SK-N-SH (cell line): Measurements from ENCODE around the gene CDC6. TPM values are rescaled to one million over a fixed set of nuclear protein-coding genes. Genes with fewer than 3 reads are reported as not detected.
A peak's percentile ranks its signal among the peaks of the same experiment; 100 is the strongest.

Source experiments
- CTCF ChIA-PET: fragments of 300-600, 350-600 bp; formaldehyde crosslinking; extraction: SDS; loops from one replicate; lab custom pipeline; 2021; lab: Yijun Ruan, JAX
- POLR2A ChIA-PET: fragments of 350-600 bp; sonication (Branson Sonifier 250); formaldehyde crosslinking; extraction: SDS; loops from one replicate; lab custom pipeline; 2020; ENCODE audit warnings: antibody characterized with exemption, inconsistent platforms; lab: Yijun Ruan, JAX
- DNase-seq: peaks from one replicate; pipeline ENCODE4 v3.0.0; 2012
- H2AFZ ChIP-seq: fragments of 200-600 bp; sonication (generic); 2 replicates; pipeline ENCODE4 v1.8.1; 2016; ENCODE audit warnings: antibody characterized with exemption, mild to moderate bottlenecking, low read depth
- H3F3A ChIP-seq: fragments of 200-600 bp; sonication (generic); replicated peaks from 2 replicates; pipeline ENCODE3; 2016; ENCODE audit warnings: antibody characterized with exemption, mild to moderate bottlenecking; ENCODE audit not compliant: insufficient read depth
- H3K27ac ChIP-seq, 2 experiments: fragments of 200-500 bp in 1 of 2; fragments of 200-600 bp in 1 of 2; sonication (Bioruptor generic) in 1 of 2; sonication (generic), shearing (Covaris generic) in 1 of 2; 2 replicates each; pipeline versions ENCODE4 v1.5.1 to v1.6.1; 2014 to 2016; ENCODE audit warnings: low read depth in 2 of 2, inconsistent platforms in 1 of 2, low read length in 1 of 2, mild to moderate bottlenecking in 1 of 2, mixed read lengths in 1 of 2
- H3K27me3 ChIP-seq: fragments of 200-600 bp; sonication (generic), shearing (Covaris generic); 2 replicates; pipeline ENCODE4 v1.6.1; 2016; ENCODE audit warnings: mixed run types; ENCODE audit not compliant: insufficient read depth
- H3K36me3 ChIP-seq, 2 experiments: fragments of 200-500 bp in 1 of 2; fragments of 200-600 bp in 1 of 2; sonication (Bioruptor generic) in 1 of 2; sonication (generic) in 1 of 2; replicated peaks in 1 of 2; 2 replicates each; pipeline versions ENCODE3 to v1.5.1; 2014 to 2016; ENCODE audit warnings: low read length in 1 of 2, mild to moderate bottlenecking in 1 of 2; ENCODE audit not compliant: insufficient read depth in 2 of 2, control insufficient read depth in 1 of 2
- H3K4me1 ChIP-seq, 2 experiments: fragments of 200-500 bp in 1 of 2; fragments of 200-600 bp in 1 of 2; sonication (Bioruptor generic) in 1 of 2; sonication (generic), shearing (Covaris generic) in 1 of 2; 2 replicates each; pipeline versions ENCODE4 v1.5.1 to v1.6.1; 2014 to 2016; ENCODE audit warnings: low read depth in 1 of 2, low read length in 1 of 2, mixed run types in 1 of 2; ENCODE audit not compliant: insufficient read depth in 2 of 2, control insufficient read depth in 1 of 2
- H3K4me2 ChIP-seq: fragments of 200-600 bp; sonication (generic), shearing (Covaris generic); 2 replicates; pipeline ENCODE4 v1.6.1; 2017; ENCODE audit warnings: mixed run types
- H3K4me3 ChIP-seq, 2 experiments: fragments of 200-500 bp in 1 of 2; fragments of 200-600 bp in 1 of 2; sonication (Bioruptor generic) in 1 of 2; sonication (generic), shearing (Covaris generic) in 1 of 2; 2 replicates each; pipeline versions ENCODE4 v1.5.1 to v1.8.1; 2014 to 2016; ENCODE audit warnings: low read depth in 2 of 2, inconsistent platforms in 1 of 2, low read length in 1 of 2, mild to moderate bottlenecking in 1 of 2, mixed read lengths in 1 of 2, moderate library complexity in 1 of 2
- H3K79me2 ChIP-seq: fragments of 200-600 bp; sonication (generic); 2 replicates; pipeline ENCODE4 v1.8.1; 2017; ENCODE audit warnings: mild to moderate bottlenecking; ENCODE audit not compliant: insufficient read depth
- H3K9ac ChIP-seq: fragments of 200-600 bp; sonication (generic); 2 replicates; pipeline ENCODE4 v1.6.1; 2017; ENCODE audit warnings: mixed run types
- H3K9me2 ChIP-seq: fragments of 200-600 bp; sonication (generic); 2 replicates; pipeline ENCODE4 v1.6.1; 2017; ENCODE audit warnings: mixed run types
- H3K9me3 ChIP-seq: fragments of 200-600 bp; sonication (generic); 2 replicates; pipeline ENCODE4 v1.6.1; 2017; ENCODE audit warnings: mixed run types, mild to moderate bottlenecking, moderate library complexity
- H4K20me1 ChIP-seq: fragments of 200-600 bp; sonication (generic); 2 replicates; pipeline ENCODE4 v1.6.1; 2017; ENCODE audit warnings: mild to moderate bottlenecking, mixed run types; ENCODE audit not compliant: insufficient read depth
- EZH2phosphoT487 ChIP-seq: fragments of 200-600 bp; sonication (generic); IDR thresholded peaks from 2 replicates; pipeline ENCODE4 v1.6.1; 2017; ENCODE audit warnings: low read depth, mixed run types, mild to moderate bottlenecking, antibody characterized with exemption, moderate library complexity, borderline replicate concordance
- FOXJ3 ChIP-seq: sonication (generic); formaldehyde crosslinking; IDR thresholded peaks from 2 replicates; pipeline ENCODE4 v1.5.1; 2020; ENCODE audit warnings: mild to moderate bottlenecking, missing genetic modification reagents
- GABPA ChIP-seq: IDR thresholded peaks from 2 replicates; pipeline ENCODE4 v1.4.0; 2012; ENCODE audit warnings: low read depth, mild to moderate bottlenecking
- GATA2 ChIP-seq: sonication (generic); formaldehyde crosslinking; IDR thresholded peaks from 2 replicates; pipeline ENCODE4 v1.5.0; 2020; ENCODE audit warnings: mild to moderate bottlenecking, missing genetic modification reagents
- JUND ChIP-seq: IDR thresholded peaks from 2 replicates; pipeline ENCODE4 v1.4.0; 2012
- MEF2A ChIP-seq: IDR thresholded peaks from 2 replicates; pipeline ENCODE4 v1.4.0; 2012; ENCODE audit warnings: low read depth, borderline replicate concordance
- MXI1 ChIP-seq: IDR thresholded peaks from 2 replicates; pipeline ENCODE4 v1.6.1; 2012; ENCODE audit warnings: mild to moderate bottlenecking, low read depth, low read length, improper control_type of control experiment
- RAD21 ChIP-seq: IDR thresholded peaks from 2 replicates; pipeline ENCODE4 v1.6.1; 2012; ENCODE audit warnings: mild to moderate bottlenecking, low read length
- RCOR1 ChIP-seq: fragments of 150-350 bp; IDR thresholded peaks from 2 replicates; pipeline ENCODE4 v1.6.1; 2017; ENCODE audit warnings: antibody characterized with exemption, low read length
- SIN3A ChIP-seq: IDR thresholded peaks from 2 replicates; pipeline ENCODE4 v1.6.1; 2012; ENCODE audit warnings: low read depth, mild to moderate bottlenecking, low read length, moderate library complexity, borderline replicate concordance
- SMC3 ChIP-seq: IDR thresholded peaks from 2 replicates; pipeline ENCODE4 v1.6.1; 2012; ENCODE audit warnings: low read depth, low read length, improper control_type of control experiment
- TAF1 ChIP-seq: IDR thresholded peaks from 2 replicates; pipeline ENCODE4 v1.6.1; 2012; ENCODE audit warnings: low read depth, mild to moderate bottlenecking, low read length, moderate library complexity, borderline replicate concordance
- TCF12 ChIP-seq: IDR thresholded peaks from 2 replicates; pipeline ENCODE4 v1.4.0; 2012
- TEAD4 ChIP-seq: IDR thresholded peaks from 2 replicates; pipeline ENCODE4 v1.4.0; 2012; ENCODE audit warnings: mild to moderate bottlenecking, borderline replicate concordance; ENCODE audit not compliant: insufficient read depth
- USF1 ChIP-seq: IDR thresholded peaks from 2 replicates; pipeline ENCODE4 v1.4.0; 2012; ENCODE audit warnings: low read depth, borderline replicate concordance
- USF2 ChIP-seq: fragments of 150-350 bp; IDR thresholded peaks from 2 replicates; pipeline ENCODE4 v1.6.1; 2017; ENCODE audit warnings: antibody characterized with exemption, low read length, low read depth, borderline replicate concordance
- WGBS: methylation state at CpG from one replicate; pipeline ENCODE4 v1.1.6; 2017; ENCODE audit warnings: low lambda C conversion rate; 5-methylcytosine and 5-hydroxymethylcytosine counted together
- polyA plus RNA-seq, 3 experiments: library from polyadenylated mRNA; depleted of rRNA; stranded (reverse); fragments of >200 nt; gene quantifications; 2 replicates each; pipeline ENCODE4 v1.2.3, GENCODE V29; 2012
- TF ChIP-seq, protein P1 (sequence below): IDR thresholded peaks from 2 replicates; pipeline ENCODE4; 2012
- TF ChIP-seq, protein P2 (sequence below): fragments of 200-600 bp; sonication (generic); IDR thresholded peaks from 2 replicates; pipeline ENCODE4 v1.6.1; 2017; ENCODE audit warnings: antibody characterized with exemption, mild to moderate bottlenecking, moderate library complexity

The CDC6 gene
- polyA plus RNA-seq, 1 of the 3 experiments (the other 2 are of a cell fraction): 12.7 TPM

DNA sequence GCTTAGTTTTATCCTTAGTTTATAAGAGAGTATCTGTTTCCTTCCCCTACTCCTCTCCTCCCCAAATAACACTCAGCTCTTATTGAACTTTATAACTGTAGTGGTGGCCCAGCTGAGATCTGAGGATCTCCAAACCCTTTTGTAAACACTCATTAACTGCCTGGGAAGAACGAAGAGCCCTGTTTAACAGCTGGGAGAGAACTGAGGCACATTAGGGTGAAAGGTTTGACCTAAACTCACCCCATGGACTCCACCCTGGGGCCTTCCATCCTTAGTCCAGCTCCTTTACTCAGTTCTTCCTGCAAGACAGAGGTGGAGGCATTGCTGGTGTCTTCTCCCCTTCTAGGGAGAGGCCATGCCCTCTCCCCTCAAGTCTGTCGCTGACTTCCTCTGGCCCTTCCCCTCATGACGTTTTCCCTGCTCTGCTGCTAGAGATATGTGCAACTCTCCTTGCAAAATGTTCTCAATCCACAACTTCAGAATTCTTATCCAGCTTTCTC lies 20.1 kb downstream of the CDC6 start:
- Histone ChIP-seq H4K20me1 (no peaks in the 10 kb centered on the region), H3K4me2 (peak overlapping the region; percentile 81), H2AFZ (no peak overlapping the region), H3K27me3 (no peaks in the 10 kb centered on the region), H3K9me2 (no peaks in the 10 kb centered on the region), H3K9ac (peak overlapping the region; percentile 26; the same call in 1 of the 2 replicates), H3K27ac (peak overlapping the region; percentile 95 to 99), H3K4me1 (peaks cover 71 to 89% of the 10 kb centered on the region in 2 experiments), H3K9me3 (no peaks in the 10 kb centered on the region), H3K4me3 (peak overlapping the region in 1 of 2 experiments; percentile 48; a peak in 1 of 4 replicates), H3F3A (peaks cover 62% of the 10 kb centered on the region), H3K36me3 (peaks cover 0 to under 1% of the 10 kb centered on the region in 2 experiments), H3K79me2 (peaks cover 14% of the 10 kb centered on the region; the same call in 1 of the 2 replicates)
- DNase-seq: no peak
- POLR2A ChIA-PET: interaction anchor here (0.6 to 3.5 kb wide), 16 partner anchors 8 to 856 kb away, joined by 3 to 21 read pairs (median 5); partner anchors contain the start of genes TOP2A and WIPF2
- CTCF ChIA-PET: interaction anchor here (1.2 to 36.0 kb wide), 9 partner anchors 18 to 252 kb away, joined by 3 to 1706 read pairs (median 6); partner anchors contain the start of genes GJD3, IGFBP4 and TOP2A
- 43% methylated on average over 3 of the region's 3 CpGs for WGBS
- no peak for TF ChIP-seq TAF1
- no peak for TF ChIP-seq USF2

GRCh38 chr17:40309031-40309948 lies 21.6 kb downstream of the CDC6 start, which contains the start of gene RARA:
RARA (plus strand) TSS chr17:40309180; CDS start chr17:40331219, 22,039 bp downstream.
- Histone ChIP-seq H3K4me1 (peaks cover 69 to 90% of the 10 kb centered on the region in 2 experiments), H3K9ac (peak within 1 kb of the TSS; percentile 58), H2AFZ (no peak within 1 kb of the TSS)
- TF ChIP-seq FOXJ3: no peak
- peak; percentile 72; the same call in 1 of the 2 replicates for TF ChIP-seq SIN3A
- peak; percentile 39; the same call in 1 of the 2 replicates for TF ChIP-seq TAF1
- TF ChIP-seq, protein P1, sequence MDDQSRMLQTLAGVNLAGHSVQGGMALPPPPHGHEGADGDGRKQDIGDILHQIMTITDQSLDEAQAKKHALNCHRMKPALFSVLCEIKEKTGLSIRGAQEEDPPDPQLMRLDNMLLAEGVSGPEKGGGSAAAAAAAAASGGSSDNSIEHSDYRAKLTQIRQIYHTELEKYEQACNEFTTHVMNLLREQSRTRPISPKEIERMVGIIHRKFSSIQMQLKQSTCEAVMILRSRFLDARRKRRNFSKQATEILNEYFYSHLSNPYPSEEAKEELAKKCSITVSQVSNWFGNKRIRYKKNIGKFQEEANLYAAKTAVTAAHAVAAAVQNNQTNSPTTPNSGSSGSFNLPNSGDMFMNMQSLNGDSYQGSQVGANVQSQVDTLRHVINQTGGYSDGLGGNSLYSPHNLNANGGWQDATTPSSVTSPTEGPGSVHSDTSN: peak; percentile 49
- TF ChIP-seq MEF2A: no peak
- no peak for TF ChIP-seq USF1
- no peak for TF ChIP-seq EZH2phosphoT487
- TF ChIP-seq, protein P2, sequence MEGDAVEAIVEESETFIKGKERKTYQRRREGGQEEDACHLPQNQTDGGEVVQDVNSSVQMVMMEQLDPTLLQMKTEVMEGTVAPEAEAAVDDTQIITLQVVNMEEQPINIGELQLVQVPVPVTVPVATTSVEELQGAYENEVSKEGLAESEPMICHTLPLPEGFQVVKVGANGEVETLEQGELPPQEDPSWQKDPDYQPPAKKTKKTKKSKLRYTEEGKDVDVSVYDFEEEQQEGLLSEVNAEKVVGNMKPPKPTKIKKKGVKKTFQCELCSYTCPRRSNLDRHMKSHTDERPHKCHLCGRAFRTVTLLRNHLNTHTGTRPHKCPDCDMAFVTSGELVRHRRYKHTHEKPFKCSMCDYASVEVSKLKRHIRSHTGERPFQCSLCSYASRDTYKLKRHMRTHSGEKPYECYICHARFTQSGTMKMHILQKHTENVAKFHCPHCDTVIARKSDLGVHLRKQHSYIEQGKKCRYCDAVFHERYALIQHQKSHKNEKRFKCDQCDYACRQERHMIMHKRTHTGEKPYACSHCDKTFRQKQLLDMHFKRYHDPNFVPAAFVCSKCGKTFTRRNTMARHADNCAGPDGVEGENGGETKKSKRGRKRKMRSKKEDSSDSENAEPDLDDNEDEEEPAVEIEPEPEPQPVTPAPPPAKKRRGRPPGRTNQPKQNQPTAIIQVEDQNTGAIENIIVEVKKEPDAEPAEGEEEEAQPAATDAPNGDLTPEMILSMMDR: no peak
- TF ChIP-seq TCF12: peak; percentile 66; the same call in 1 of the 2 replicates
- TF ChIP-seq RCOR1: no peak
- TF ChIP-seq RAD21: peak; percentile 27
- TF ChIP-seq SMC3: peak; percentile 14; the same call in 1 of the 2 replicates
- no peak for TF ChIP-seq JUND
- TF ChIP-seq GATA2 (CRISPR knock-in tag): 0 out of 2 replicates have a peak, but pooled peaks have one; percentile 24
- no peak for TF ChIP-seq GABPA
- TF ChIP-seq TEAD4: no peak
- TF ChIP-seq USF2: no peak
- peak; percentile 35; the same call in 1 of the 2 replicates for TF ChIP-seq MXI1

More at GRCh38 chr17:40309031-40309948, 21.6 kb downstream of the CDC6 start, which contains the start of gene RARA:
- WGBS: 19% methylated on average over 18 of the region's 20 CpGs
- H3K9me3 ChIP-seq: no peaks in the 10 kb centered on the region
- POLR2A ChIA-PET: interaction anchor here (0.6 to 3.9 kb wide), 9 partner anchors 8 to 233 kb away, joined by 3 to 27 read pairs (median 4); no protein-coding TSS in a partner anchor
- peaks cover 59% of the 10 kb centered on the region for H3F3A ChIP-seq
- CTCF ChIA-PET: interaction anchor here (0.6 to 57.6 kb wide), 9 partner anchors 4 to 224 kb away, joined by 3 to 1706 read pairs (median 4); partner anchors contain the start of genes CDC6, GJD3, RARA and WIPF2
- H3K27ac ChIP-seq: peak within 1 kb of the TSS; percentile 95 to 99
- H3K9me2 ChIP-seq: no peaks in the 10 kb centered on the region
- H3K4me3 ChIP-seq: peak within 1 kb of the TSS; percentile 65 to 69
- peaks cover 13% of the 10 kb centered on the region; the same call in 1 of the 2 replicates for H3K79me2 ChIP-seq
- H4K20me1 ChIP-seq: no peaks in the 10 kb centered on the region
- no peaks in the 10 kb centered on the region for H3K27me3 ChIP-seq
- peak; percentile 67 for DNase-seq
- no peaks in the 10 kb centered on the region for H3K36me3 ChIP-seq
- peak within 1 kb of the TSS; percentile 81 for H3K4me2 ChIP-seq
